ENCODE measurements around the gene TXNL4B.

Gene TXNL4B

DNA sequence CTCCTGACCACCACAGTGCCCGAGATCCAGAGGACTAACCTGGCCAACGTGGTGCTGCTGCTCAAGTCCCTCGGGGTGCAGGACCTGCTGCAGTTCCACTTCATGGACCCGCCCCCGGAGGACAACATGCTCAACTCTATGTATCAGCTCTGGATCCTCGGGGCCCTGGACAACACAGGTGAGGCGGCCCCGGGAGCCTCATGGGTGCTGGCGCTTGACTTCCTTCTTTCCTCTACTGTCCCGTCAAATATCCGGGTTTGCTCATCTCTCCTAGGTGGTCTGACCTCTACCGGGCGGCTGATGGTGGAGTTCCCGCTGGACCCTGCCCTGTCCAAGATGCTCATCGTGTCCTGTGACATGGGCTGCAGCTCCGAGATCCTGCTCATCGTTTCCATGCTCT, 14.0 kb upstream of the TXNL4B start:
- no peak for DNase-seq (ENCODE audit: extremely low read depth, low read depth)
- no peak for TF ChIP-seq CTCF (IDR thresholded peaks at IDR 0.05; ENCODE audit: low read depth, low read length)

- DNase-seq (ENCODE audit: extremely low read depth, low read depth): no peak
- no peak for TF ChIP-seq CTCF (IDR thresholded peaks at IDR 0.05; ENCODE audit: low read depth, low read length)
These were observed 12.6 kb upstream of the TXNL4B start for GRCh38 chr16:72105978-72106377.

DNA sequence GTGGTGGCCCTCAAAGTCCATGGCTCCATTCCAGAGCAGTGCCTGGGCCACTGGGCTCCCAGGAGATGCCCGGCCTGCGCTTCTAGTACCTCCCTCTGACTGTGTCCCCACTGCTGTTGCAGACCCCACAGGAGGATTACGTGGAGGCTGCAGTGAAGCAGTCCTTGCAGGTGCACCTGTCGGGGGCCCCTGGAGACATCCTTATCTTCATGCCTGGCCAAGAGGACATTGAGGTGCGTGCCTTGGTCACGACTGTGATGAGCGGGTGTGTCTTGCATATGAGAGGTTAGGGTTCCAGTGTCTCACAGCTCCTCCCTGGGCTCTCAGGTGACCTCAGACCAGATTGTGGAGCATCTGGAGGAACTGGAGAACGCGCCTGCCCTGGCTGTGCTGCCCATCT, 11.5 kb upstream of the TXNL4B start:
- no peak for DNase-seq (ENCODE audit: extremely low read depth, low read depth)
- no peak for TF ChIP-seq CTCF (IDR thresholded peaks at IDR 0.05; ENCODE audit: low read depth, low read length)

GRCh38 chr16:72101195-72101594, 7.8 kb upstream of the TXNL4B start:
- no peak for TF ChIP-seq CTCF (IDR thresholded peaks at IDR 0.05; ENCODE audit: low read depth, low read length)
- DNase-seq (ENCODE audit: extremely low read depth, low read depth): no peak

GRCh38 chr16:72099377-72099818, 6.0 kb upstream of the TXNL4B start:
- TF ChIP-seq CTCF (IDR thresholded peaks at IDR 0.05; ENCODE audit: low read depth, low read length): peak; percentile 48
- DNase-seq (ENCODE audit: extremely low read depth, low read depth): no peak

DNA sequence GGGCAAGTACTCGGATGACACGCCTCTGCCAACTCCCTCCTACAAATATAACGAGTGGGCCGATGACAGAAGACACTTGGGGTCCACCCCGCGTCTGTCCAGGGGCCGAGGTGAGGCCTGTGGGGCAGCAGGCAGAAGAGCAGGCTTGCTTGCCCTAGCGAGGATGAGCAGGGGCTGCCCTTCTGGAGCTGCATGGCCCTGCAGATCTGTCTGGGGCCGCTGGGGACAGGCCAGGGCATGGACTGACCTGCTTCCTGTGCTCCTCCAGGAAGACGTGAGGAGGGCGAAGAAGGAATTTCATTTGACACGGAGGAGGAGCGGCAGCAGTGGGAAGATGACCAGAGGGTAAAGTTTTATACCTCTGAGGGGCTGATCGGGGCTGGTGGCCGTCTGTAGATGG, 5.5 kb upstream of the TXNL4B start:
- DNase-seq (ENCODE audit: extremely low read depth, low read depth): no peak
- TF ChIP-seq CTCF (IDR thresholded peaks at IDR 0.05; ENCODE audit: low read depth, low read length): no peak

- TF ChIP-seq CTCF (IDR thresholded peaks at IDR 0.05; ENCODE audit: low read depth, low read length): no peak
- no peak for DNase-seq (ENCODE audit: extremely low read depth, low read depth)
These were observed 818 bp upstream of the TXNL4B start for GRCh38 chr16:72094266-72094610.

Data from AG09319 (cell line).